HepG2 (cell line): ENCODE results near the gene RNLS. TPM values are rescaled to one million over a fixed set of nuclear protein-coding genes. Genes with fewer than 3 reads are reported as not detected.

Source experiments
- ATAC-seq: fragments of 200-7000 bp; cut with Tn5 transposase; 3 replicates; pipeline ENCODE4 v1.9.1; 2020; ENCODE audit warnings: mild to moderate bottlenecking, moderate library complexity
- BruUV-seq: library from RNA; stranded (reverse); fragments of 400-500 nt; replicated peaks from 2 replicates; lab custom pipeline; 2021; lab: Mats Ljungman, UMichigan
- CTCF ChIA-PET: fragments of 300-600 bp; formaldehyde crosslinking; extraction: SDS; loops from one replicate; lab custom pipeline; 2021; ENCODE audit warnings: low total read pairs, inconsistent platforms, low intra/inter-chr PET ratio; lab: Yijun Ruan, JAX
- POLR2A ChIA-PET: fragments of 350-600 bp; sonication (Branson Sonifier 250); formaldehyde crosslinking; loops from one replicate; lab custom pipeline; 2020; ENCODE audit warnings: antibody characterized with exemption, inconsistent platforms; lab: Yijun Ruan, JAX
- DNase-seq: peaks from one replicate; pipeline ENCODE4 v3.0.0-alpha.2; 2015; ENCODE audit warnings: low spot score
- FAIRE-seq: peaks from 3 replicates; lab custom pipeline; 2011; peaks lifted over from hg19 to GRCh38; lab: Jason Lieb, UNC
- H2AFZ ChIP-seq: one replicate; pipeline ENCODE4 v1.6.1; 2011; ENCODE audit warnings: low read length, inconsistent platforms
- H3K27ac ChIP-seq: fragments of 300-600 bp; 3 replicates; pipeline ENCODE4 v1.8.0; 2011; ENCODE audit warnings: mixed run types, mild to moderate bottlenecking, mixed read lengths, low read length, inconsistent platforms; ENCODE audit not compliant: insufficient read depth; ENCODE audit errors: extremely low read length
- H3K27me3 ChIP-seq, 2 experiments: fragments of 200-600 bp in 1 of 2; 2 replicates in 1 of 2; 3 replicates in 1 of 2; pipeline versions ENCODE4 v1.6.0 to v1.8.0; 2011; ENCODE audit warnings: low read length in 2 of 2, mild to moderate bottlenecking in 2 of 2, moderate library complexity in 2 of 2, inconsistent platforms in 1 of 2; ENCODE audit not compliant: insufficient read depth in 2 of 2, control insufficient read depth in 1 of 2
- H3K36me3 ChIP-seq, 2 experiments: fragments of 200-600 bp in 1 of 2; replicated peaks in 1 of 2; 2 replicates in 1 of 2; 3 replicates in 1 of 2; pipeline versions ENCODE4 v1.5.1 to v1.8.0; 2011; ENCODE audit warnings: low read length in 2 of 2, inconsistent platforms in 1 of 2; ENCODE audit not compliant: insufficient read depth in 2 of 2, control insufficient read depth in 1 of 2
- H3K4me1 ChIP-seq: 2 replicates; pipeline ENCODE4 v1.5.1; 2012; ENCODE audit warnings: low read length, inconsistent platforms; ENCODE audit not compliant: insufficient read depth
- H3K4me2 ChIP-seq: 2 replicates; pipeline ENCODE4 v1.6.0; 2011; ENCODE audit warnings: low read depth, low read length, inconsistent platforms
- H3K4me3 ChIP-seq, 3 experiments: fragments of 200-600 bp in 1 of 3; sonication (generic), shearing (Covaris generic) in 1 of 3; replicated peaks in 1 of 3; 2 replicates each; pipeline ENCODE4 v1.5.1; 2011 to 2016; ENCODE audit warnings: low read length in 3 of 3, inconsistent platforms in 2 of 3, low read depth in 2 of 3, mild to moderate bottlenecking in 2 of 3, control low read depth in 1 of 3, mixed read lengths in 1 of 3; ENCODE audit not compliant: insufficient read depth in 1 of 3
- H3K79me2 ChIP-seq: one replicate; pipeline ENCODE4 v1.6.1; 2011; ENCODE audit warnings: low read length, inconsistent platforms; ENCODE audit not compliant: insufficient read depth
- H3K9ac ChIP-seq: 2 replicates; pipeline ENCODE4 v1.6.0; 2011; ENCODE audit warnings: mild to moderate bottlenecking, low read depth, low read length, inconsistent platforms; ENCODE audit not compliant: insufficient read depth
- H3K9me3 ChIP-seq: 2 replicates; pipeline ENCODE4 v1.5.1; 2012; ENCODE audit warnings: mild to moderate bottlenecking, low read length
- H4K20me1 ChIP-seq: 2 replicates; pipeline ENCODE4 v1.6.0; 2011; ENCODE audit warnings: inconsistent platforms, mild to moderate bottlenecking, low read length, moderate library complexity; ENCODE audit not compliant: insufficient read depth
- EP300 ChIP-seq, 3 experiments: sonication (generic) in 1 of 3; formaldehyde crosslinking in 1 of 3; IDR thresholded peaks; 2 replicates each; pipeline versions ENCODE4 v1.5.1 to v1.6.1; 2011 to 2020; ENCODE audit warnings: low read depth in 2 of 3, low read length in 2 of 3, borderline replicate concordance in 1 of 3, improper control_type of control experiment in 1 of 3, mild to moderate bottlenecking in 1 of 3, missing genetic modification reagents in 1 of 3, moderate library complexity in 1 of 3
- KDM1A ChIP-seq: IDR thresholded peaks from 2 replicates; pipeline ENCODE4 v1.6.1; 2016; ENCODE audit warnings: missing compliant biosample characterization
- XRCC5 ChIP-seq: fragments of 200-400 bp; formaldehyde crosslinking; optimal IDR thresholded peaks from 2 replicates; pipeline ENCODE3; 2017; ENCODE audit warnings: mild to moderate bottlenecking, low read length
- ZFP62 ChIP-seq: sonication (generic); formaldehyde crosslinking; IDR thresholded peaks from 2 replicates; pipeline ENCODE4 v1.4.0; 2020; ENCODE audit warnings: missing genetic modification reagents
- ZNF44 ChIP-seq: sonication (generic); formaldehyde crosslinking; IDR thresholded peaks from 2 replicates; pipeline ENCODE4 v1.5.1; 2020; ENCODE audit warnings: mild to moderate bottlenecking, missing genetic modification reagents
- ZNF589 ChIP-seq: sonication (generic); formaldehyde crosslinking; conservative IDR thresholded peaks from 2 replicates; pipeline ENCODE4 v1.8.0; 2022; ENCODE audit warnings: mild to moderate bottlenecking, moderate library complexity, missing genetic modification reagents
- WGBS: methylation state at CpG from one replicate; pipeline ENCODE4 v1.1.6; 2017; ENCODE audit warnings: low lambda C conversion rate; 5-methylcytosine and 5-hydroxymethylcytosine counted together
- in situ Hi-C: cut with HindIII; loops from 2 replicates; pipeline ENCODE4 v1.10.0; 2017; ENCODE audit warnings: low pct_unique_long_range_greater_than_20kb; ENCODE audit not compliant: extremely low pct_ligation_motif_present
- intact Hi-C: fragments of 100-400 bp; cut with micrococcal nuclease; formaldehyde crosslinking; loops from one replicate; pipeline ENCODE4 v1.10.0; 2022; ENCODE audit not compliant: unreplicated experiment
- polyA plus RNA-seq, 8 experiments: library from polyadenylated mRNA; depleted of rRNA in 3 of 8; stranded (reverse) in 7 of 8; unstranded in 1 of 8; fragments of >200 nt; fragmentation: Illumina TruSeq in 4 of 8; extraction: Trizol in 4 of 8; gene quantifications; 2 replicates each; pipeline versions ENCODE4 v1.2.1 to v1.2.3, GENCODE V29; 2011 to 2016; ENCODE audit warnings: low read depth in 4 of 8, missing spikeins in 1 of 8, mixed read lengths in 1 of 8; ENCODE audit not compliant: insufficient read depth in 1 of 8
- total RNA-seq, 5 experiments: library from RNA; depleted of rRNA; stranded (reverse); fragments of >200 nt; fragmentation: Illumina TruSeq; extraction: Trizol; gene quantifications; 2 replicates each; pipeline ENCODE4 v1.2.3, GENCODE V29; 2016; ENCODE audit warnings: low read depth in 1 of 5
- TF ChIP-seq, protein P1 (sequence below): sonication (generic); formaldehyde crosslinking; IDR thresholded peaks from 2 replicates; pipeline ENCODE4 v1.4.0; 2020; ENCODE audit warnings: mild to moderate bottlenecking, missing genetic modification reagents
- TF ChIP-seq, protein P2 (sequence below): sonication (generic); formaldehyde crosslinking; IDR thresholded peaks from 2 replicates; pipeline ENCODE4 v1.9.0; 2022; ENCODE audit warnings: missing genetic modification reagents, mild to moderate bottlenecking, borderline replicate concordance

RNLS gene
- total and polyA plus RNA-seq, 2 of the 13 experiments (the other 11 are each of a cell fraction or from before 2014, with no cell fraction given) = not detected

DNA sequence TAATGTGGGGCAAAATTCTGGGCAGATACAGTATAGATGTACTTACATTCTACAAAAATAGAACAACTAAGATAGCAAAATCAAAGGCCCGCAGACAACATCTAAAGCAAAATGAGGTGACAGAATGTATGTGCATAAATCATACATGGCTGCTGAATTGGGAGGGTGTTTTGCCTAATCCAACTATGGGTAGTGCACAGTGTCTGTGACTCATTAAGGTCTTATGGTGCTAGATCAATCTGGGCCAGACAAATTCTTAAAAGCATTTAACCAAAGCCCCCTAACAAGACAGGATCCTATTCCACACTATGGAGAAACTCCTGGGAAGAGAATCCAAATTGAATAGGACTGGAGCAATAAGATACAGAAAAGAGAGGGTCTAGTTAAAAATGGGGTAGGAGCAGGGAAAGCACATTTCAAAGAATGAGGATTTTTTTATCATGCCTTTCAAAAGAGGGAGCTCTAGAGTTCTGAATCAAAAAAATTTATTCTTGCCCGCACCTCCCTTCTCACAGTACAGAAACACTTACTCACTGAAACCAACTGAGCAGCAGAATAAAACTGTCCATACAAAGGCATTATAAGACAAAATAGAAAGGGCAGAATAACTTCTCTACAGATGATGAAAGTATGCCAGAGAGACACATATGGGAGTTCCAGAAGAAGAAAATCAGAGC is 181.3 kb downstream of the RNLS start:
- Histone ChIP-seq H3K4me1 (no peaks in the 10 kb centered on the region), H4K20me1 (no peaks in the 10 kb centered on the region), H3K27me3 (no peaks in the 10 kb centered on the region), H3K36me3 (no peaks in the 10 kb centered on the region), H3K4me3 (no peak overlapping the region), H3K4me2 (no peak overlapping the region)
- FAIRE-seq = no peak
- POLR2A ChIA-PET = no interaction called here
- TF ChIP-seq XRCC5 (no peak), KDM1A (CRISPR knock-in tag) (no peak), ZNF44 (CRISPR knock-in tag) (no peak), ZFP62 (CRISPR knock-in tag) (no peak), EP300 (IDR thresholded peaks at IDR 0.05; ENCODE audit: low read depth in 2 of 2, low read length in 2 of 2) (no peak), EP300 (CRISPR knock-in tag; IDR thresholded peaks at IDR 0.05; ENCODE audit: borderline replicate concordance) (no peak), ZNF589 (no peak)
- TF ChIP-seq, protein P1, sequence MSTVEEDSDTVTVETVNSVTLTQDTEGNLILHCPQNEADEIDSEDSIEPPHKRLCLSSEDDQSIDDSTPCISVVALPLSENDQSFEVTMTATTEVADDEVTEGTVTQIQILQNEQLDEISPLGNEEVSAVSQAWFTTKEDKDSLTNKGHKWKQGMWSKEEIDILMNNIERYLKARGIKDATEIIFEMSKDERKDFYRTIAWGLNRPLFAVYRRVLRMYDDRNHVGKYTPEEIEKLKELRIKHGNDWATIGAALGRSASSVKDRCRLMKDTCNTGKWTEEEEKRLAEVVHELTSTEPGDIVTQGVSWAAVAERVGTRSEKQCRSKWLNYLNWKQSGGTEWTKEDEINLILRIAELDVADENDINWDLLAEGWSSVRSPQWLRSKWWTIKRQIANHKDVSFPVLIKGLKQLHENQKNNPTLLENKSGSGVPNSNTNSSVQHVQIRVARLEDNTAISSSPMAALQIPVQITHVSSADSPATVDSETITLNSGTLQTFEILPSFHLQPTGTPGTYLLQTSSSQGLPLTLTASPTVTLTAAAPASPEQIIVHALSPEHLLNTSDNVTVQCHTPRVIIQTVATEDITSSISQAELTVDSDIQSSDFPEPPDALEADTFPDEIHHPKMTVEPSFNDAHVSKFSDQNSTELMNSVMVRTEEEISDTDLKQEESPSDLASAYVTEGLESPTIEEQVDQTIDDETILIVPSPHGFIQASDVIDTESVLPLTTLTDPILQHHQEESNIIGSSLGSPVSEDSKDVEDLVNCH (CRISPR knock-in tag) = no peak
- TF ChIP-seq, protein P2, sequence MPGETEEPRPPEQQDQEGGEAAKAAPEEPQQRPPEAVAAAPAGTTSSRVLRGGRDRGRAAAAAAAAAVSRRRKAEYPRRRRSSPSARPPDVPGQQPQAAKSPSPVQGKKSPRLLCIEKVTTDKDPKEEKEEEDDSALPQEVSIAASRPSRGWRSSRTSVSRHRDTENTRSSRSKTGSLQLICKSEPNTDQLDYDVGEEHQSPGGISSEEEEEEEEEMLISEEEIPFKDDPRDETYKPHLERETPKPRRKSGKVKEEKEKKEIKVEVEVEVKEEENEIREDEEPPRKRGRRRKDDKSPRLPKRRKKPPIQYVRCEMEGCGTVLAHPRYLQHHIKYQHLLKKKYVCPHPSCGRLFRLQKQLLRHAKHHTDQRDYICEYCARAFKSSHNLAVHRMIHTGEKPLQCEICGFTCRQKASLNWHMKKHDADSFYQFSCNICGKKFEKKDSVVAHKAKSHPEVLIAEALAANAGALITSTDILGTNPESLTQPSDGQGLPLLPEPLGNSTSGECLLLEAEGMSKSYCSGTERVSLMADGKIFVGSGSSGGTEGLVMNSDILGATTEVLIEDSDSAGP (CRISPR knock-in tag) = no peak
- TF ChIP-seq, all 625 proteins: peak for 0
- CTCF ChIA-PET = no interaction called here
- BruUV-seq = no TSS peak
- intact Hi-C loops = no loop called here
- Histone ChIP-seq H3K27ac (no peak overlapping the region), H3K9ac (no peak overlapping the region), H3K79me2 (no peaks in the 10 kb centered on the region), H2AFZ (no peak overlapping the region), H3K9me3 (no peaks in the 10 kb centered on the region)
- DNase-seq (no peak), ATAC-seq (no peak)
- in situ Hi-C loops = no loop called here
- WGBS = 47% methylated on average over 2 of the region's 2 CpGs
